Panc1 (cell line): ENCODE measurements around the gene UBE2M.

Experiments
- CTCF ChIP-seq: fragments of 450-650 bp; IDR thresholded peaks from 2 replicates; pipeline ENCODE4 v1.5.1; 2017; ENCODE audit warnings: mild to moderate bottlenecking
- POLR2AphosphoS5 ChIP-seq: IDR thresholded peaks from 2 replicates; pipeline ENCODE4 v1.6.1; 2012; ENCODE audit warnings: mild to moderate bottlenecking, low read depth, low read length, moderate library complexity

- TF ChIP-seq CTCF, result no peak
- no peak for TF ChIP-seq POLR2AphosphoS5
Measured at GRCh38 chr19:58556622-58557220, 1.7 kb downstream of the UBE2M start.
